Heart right ventricle (tissue), 16 donors: ENCODE data around the gene SLC20A1. TPM values are rescaled to one million over a fixed set of nuclear protein-coding genes. Genes with fewer than 3 reads are reported as not detected.

ENCODE experiments used
- ATAC-seq, 8 donors: fragments of 200-7000 bp; cut with Tn5 transposase; one replicate each; pipeline ENCODE4 v1.9.1; 2020; ENCODE audit warnings: mild to moderate bottlenecking in 8 of 8, moderate library complexity in 8 of 8, moderate number of reproducible peaks in 1 of 8
- DNase-seq, 2 donors: peaks; one replicate each; pipeline ENCODE4 v3.0.0-alpha.2; 2020
- H3K27ac ChIP-seq, 10 donors: fragments of 200-600 bp; sonication (generic) in 2 of 10; one replicate each; pipeline versions ENCODE4 v1.5.0 to v1.8.0; 2020 to 2022; ENCODE audit warnings: mild to moderate bottlenecking in 3 of 10
- H3K27me3 ChIP-seq, 7 donors: fragments of 200-600 bp; one replicate each; pipeline ENCODE4 v1.8.0; 2021 to 2022; ENCODE audit warnings: mild to moderate bottlenecking in 2 of 7
- H3K36me3 ChIP-seq, 9 donors: fragments of 200-600 bp; sonication (generic) in 1 of 9; one replicate each; pipeline versions ENCODE4 v1.5.0 to v1.8.0; 2020 to 2022; ENCODE audit warnings: mild to moderate bottlenecking in 2 of 9
- H3K4me1 ChIP-seq, 9 donors: fragments of 200-600 bp; sonication (generic) in 1 of 9; one replicate each; pipeline versions ENCODE4 v1.5.0 to v1.8.0; 2020 to 2022; ENCODE audit warnings: mild to moderate bottlenecking in 4 of 9
- H3K4me3 ChIP-seq, 10 donors: fragments of 200-600 bp; sonication (generic) in 2 of 10; one replicate each; pipeline versions ENCODE4 v1.5.0 to v1.8.0; 2020 to 2022; ENCODE audit warnings: mild to moderate bottlenecking in 7 of 10, moderate library complexity in 2 of 10
- H3K9me3 ChIP-seq, 11 donors: fragments of 200-600 bp in 10 of 11; sonication (generic) in 2 of 11; one replicate each; pipeline versions ENCODE4 v1.5.0 to v1.8.0; 2013 to 2022; ENCODE audit warnings: mild to moderate bottlenecking in 2 of 11, control low read depth in 1 of 11, moderate library complexity in 1 of 11
- WGBS, 2 donors: extraction: QIAGEN DNeasy Blood & Tissue Kit; methylation state at CpG; one replicate each; pipeline ENCODE4 v1.1.7; 2013; ENCODE audit warnings: inconsistent platforms in 1 of 2; 5-methylcytosine and 5-hydroxymethylcytosine counted together
- intact Hi-C, 10 donors: fragments of 100-400 bp; cut with DNase I; formaldehyde crosslinking; loops; one replicate each; pipeline versions ENCODE4 v1.11.1 to v1.14.2; 2022
- polyA plus RNA-seq, 2 donors: library from polyadenylated mRNA; stranded (reverse); fragments of 200-250 nt; gene quantifications; one replicate each; pipeline ENCODE4 v1.2.3, GENCODE V29; 2013
- total RNA-seq, 10 donors: library from RNA; stranded (reverse); fragmentation: NEBNext Ultra II Directional in 3 of 10; extraction: Animal tissue kit (Norgen Biotek cat#: 25700) in 3 of 10; gene quantifications; one replicate each; pipeline versions ENCODE4 v1.2.1 to v1.2.4, GENCODE V29; 2021 to 2023
- TF ChIP-seq, protein P1 (sequence below), 9 donors: fragments of 200-600 bp; sonication (generic) in 2 of 9; IDR thresholded peaks; one replicate each; pipeline versions ENCODE4 v1.5.0 to v1.8.0; 2021 to 2022; ENCODE audit warnings: antibody characterized with exemption in 9 of 9, mild to moderate bottlenecking in 5 of 9, moderate library complexity in 1 of 9
- donor health status: Arrhythmogenic right ventricular cardiomyopathy.
- donor health status: ischemic (EF 13 %, LVEDD 7.1; RV severe dilation, severe dysfunction).
- donor health status: healthy with polysubstance abuse.
- donor health status: DM: no; HTN: yes; CAD: no.
- donor health status: DM: no; HTN: no; CAD: no.
- donor health status: ischemic (EF 25% LVEDD 6.9; RV normal size, moderate dysfunction).
- donor health status: ischemic (EF 25% LVEDD 5.7; RV mildly dilated, moderate dysfunction).
- donor health status: healthy.
- donor health status: DM: yes; HTN: yes; CAD: no.
- donor health status: Ischemic cardiomyopathy.
- donor health status: ischemic (EF 35%, LVEDD 5.7; RV mildly dilated, moderate dysfunction).
- donor health status: nonischemic (EF 11% LVEDD 7.7; RV severe dilation, severe dysfunction).
- donor health status: DM: yes; HTN: yes; CAD: no.
- donor health status: PGD.
- donor health status: ischemic (EF 29% LVEDD 5.4; RV normal size, mild dysfunction).
- donor health status: nonischemic (EF 23%, LVEDD 6.1; RV moderate dilation, normal function).

The SLC20A1 gene
- total and polyA plus RNA-seq, 12 donors: 9.9 to 21.3 (median 13.2) TPM

GRCh38 chr2:112636605-112637288 lies 9.0 kb upstream of the SLC20A1 start:
- 86 to 89% methylated on average over 7 of the region's 7 CpGs for WGBS, 2 donors

DNA sequence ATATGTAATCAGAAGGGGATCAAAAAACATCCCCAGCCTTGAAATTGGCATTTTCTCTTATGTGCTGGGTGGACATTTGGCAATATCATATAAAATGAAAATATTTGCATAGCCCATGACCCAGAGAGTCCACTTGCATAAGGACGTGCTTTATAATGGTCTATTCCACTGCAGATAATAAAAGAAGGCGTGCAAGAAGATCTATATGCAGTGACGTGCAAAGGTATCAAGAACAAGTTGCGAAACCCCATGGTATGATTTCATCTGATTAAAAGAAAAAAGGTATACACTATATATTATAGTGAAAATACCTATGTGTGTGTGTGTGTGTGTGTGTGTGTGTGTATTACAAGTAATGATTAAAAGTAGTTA lies 8.5 kb upstream of the SLC20A1 start:
- ATAC-seq (no peak), DNase-seq (no peak)
- H3K27ac ChIP-seq: no peak overlapping the region
- H3K4me3 ChIP-seq: no peak overlapping the region
- H3K9me3 ChIP-seq: no peaks in the 10 kb centered on the region
- no peaks in the 10 kb centered on the region for H3K27me3 ChIP-seq
- TF ChIP-seq, protein P1, sequence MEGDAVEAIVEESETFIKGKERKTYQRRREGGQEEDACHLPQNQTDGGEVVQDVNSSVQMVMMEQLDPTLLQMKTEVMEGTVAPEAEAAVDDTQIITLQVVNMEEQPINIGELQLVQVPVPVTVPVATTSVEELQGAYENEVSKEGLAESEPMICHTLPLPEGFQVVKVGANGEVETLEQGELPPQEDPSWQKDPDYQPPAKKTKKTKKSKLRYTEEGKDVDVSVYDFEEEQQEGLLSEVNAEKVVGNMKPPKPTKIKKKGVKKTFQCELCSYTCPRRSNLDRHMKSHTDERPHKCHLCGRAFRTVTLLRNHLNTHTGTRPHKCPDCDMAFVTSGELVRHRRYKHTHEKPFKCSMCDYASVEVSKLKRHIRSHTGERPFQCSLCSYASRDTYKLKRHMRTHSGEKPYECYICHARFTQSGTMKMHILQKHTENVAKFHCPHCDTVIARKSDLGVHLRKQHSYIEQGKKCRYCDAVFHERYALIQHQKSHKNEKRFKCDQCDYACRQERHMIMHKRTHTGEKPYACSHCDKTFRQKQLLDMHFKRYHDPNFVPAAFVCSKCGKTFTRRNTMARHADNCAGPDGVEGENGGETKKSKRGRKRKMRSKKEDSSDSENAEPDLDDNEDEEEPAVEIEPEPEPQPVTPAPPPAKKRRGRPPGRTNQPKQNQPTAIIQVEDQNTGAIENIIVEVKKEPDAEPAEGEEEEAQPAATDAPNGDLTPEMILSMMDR (IDR thresholded peaks at IDR 0.05): no peak
- 95 to 97% methylated on average over 4 of the region's 4 CpGs for WGBS, 2 donors
- H3K36me3 ChIP-seq: no peaks in the 10 kb centered on the region
- intact Hi-C loops: no loop called here
- peaks cover 0 to 48% (median 3%) of the 10 kb centered on the region in 9 donors for H3K4me1 ChIP-seq

More at GRCh38 chr2:112636605-112637288, 9.0 kb upstream of the SLC20A1 start:
- Histone ChIP-seq H3K27me3 (no peaks in the 10 kb centered on the region), H3K4me3 (no peak overlapping the region), H3K36me3 (no peaks in the 10 kb centered on the region), H3K27ac (no peak overlapping the region), H3K4me1 (peaks cover 0 to 48% (median 3%) of the 10 kb centered on the region in 9 donors), H3K9me3 (no peaks in the 10 kb centered on the region)
- ATAC-seq (no peak), DNase-seq (no peak)
- intact Hi-C loops: no loop called here
- TF ChIP-seq, protein P1 (IDR thresholded peaks at IDR 0.05): no peak

- H3K36me3 ChIP-seq: no peaks in the 10 kb centered on the region
- no peaks in the 10 kb centered on the region for H3K9me3 ChIP-seq
- 93 to 94% methylated on average over 3 of the region's 3 CpGs for WGBS, 2 donors
- H3K4me1 ChIP-seq: peaks cover 4 to 66% (median 11%) of the 10 kb centered on the region in 9 donors
- peak overlapping the region in 7 of 10 donors; percentile 37 to 82 (median 61) for H3K27ac ChIP-seq
- H3K4me3 ChIP-seq: no peak overlapping the region
- DNase-seq (no peak), ATAC-seq (no peak)
- TF ChIP-seq, protein P1 (IDR thresholded peaks at IDR 0.05): no peak
- intact Hi-C loops: no loop called here
- H3K27me3 ChIP-seq: no peaks in the 10 kb centered on the region
Observed at GRCh38 chr2:112639936-112640335, 5.8 kb upstream of the SLC20A1 start.

DNA sequence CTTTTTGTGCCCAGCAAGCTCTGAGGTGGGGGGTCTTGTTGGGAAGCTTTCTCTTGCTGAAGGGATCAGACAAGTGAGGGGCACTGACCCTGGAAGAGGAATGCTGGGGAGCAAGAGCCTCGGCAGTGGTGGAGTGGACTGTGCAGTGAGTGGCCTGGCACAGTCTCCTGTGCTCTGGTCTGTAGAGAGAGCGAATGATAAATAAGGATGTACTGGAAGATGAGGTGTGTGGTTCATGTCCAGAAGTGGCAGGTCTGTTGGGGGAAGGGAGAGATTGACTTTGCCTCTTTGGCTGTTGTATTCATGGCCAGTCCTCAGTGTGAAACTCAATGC lies 5.3 kb upstream of the SLC20A1 start:
- intact Hi-C loops: no loop called here
- H3K4me3 ChIP-seq: no peak overlapping the region
- peak overlapping the region in 7 of 10 donors; percentile 37 to 82 (median 61) for H3K27ac ChIP-seq
- TF ChIP-seq, protein P1 (IDR thresholded peaks at IDR 0.05): no peak
- DNase-seq (no peak), ATAC-seq (no peak)
- H3K27me3 ChIP-seq: no peaks in the 10 kb centered on the region
- peaks cover 4 to 67% (median 13%) of the 10 kb centered on the region in 9 donors for H3K4me1 ChIP-seq
- H3K9me3 ChIP-seq: no peaks in the 10 kb centered on the region
- WGBS, 2 donors: 91 to 96% methylated on average over 2 of the region's 2 CpGs
- H3K36me3 ChIP-seq: no peaks in the 10 kb centered on the region
